Measurements from ENCODE around the gene ACRV1.
"Not testable (repeated sequence)": the region's sequence is repeated elsewhere in the genome, so short reads cannot be mapped to it uniquely, and the experiment has no call there.

The ACRV1 gene, protein sequence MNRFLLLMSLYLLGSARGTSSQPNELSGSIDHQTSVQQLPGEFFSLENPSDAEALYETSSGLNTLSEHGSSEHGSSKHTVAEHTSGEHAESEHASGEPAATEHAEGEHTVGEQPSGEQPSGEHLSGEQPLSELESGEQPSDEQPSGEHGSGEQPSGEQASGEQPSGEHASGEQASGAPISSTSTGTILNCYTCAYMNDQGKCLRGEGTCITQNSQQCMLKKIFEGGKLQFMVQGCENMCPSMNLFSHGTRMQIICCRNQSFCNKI

DNA sequence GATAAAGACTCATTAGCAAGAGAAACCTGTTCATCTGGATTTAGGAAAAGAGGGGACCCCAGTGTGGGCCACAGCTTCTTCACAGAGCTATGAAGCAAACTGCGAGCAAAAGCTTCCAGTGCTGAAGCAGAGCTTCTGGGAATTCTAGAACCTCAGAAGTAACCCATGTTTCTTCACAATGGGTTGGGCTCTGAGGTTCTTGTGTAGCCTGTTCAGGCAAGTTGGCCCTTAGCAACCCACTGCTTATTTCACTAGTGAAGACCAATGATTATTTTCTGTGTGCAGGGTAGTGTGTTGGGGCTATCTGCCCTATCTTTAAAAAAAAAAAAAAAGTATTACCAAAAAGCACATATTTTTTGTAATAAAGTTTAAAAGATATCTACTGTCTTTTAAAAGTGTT lies at the start of gene ACRV1:
Gene ACRV1, minus strand, starts transcription at position 101 of the 400 bp plus-strand sequence. Its CDS starts 67 bp downstream, at position 34.
- DNase-seq (ENCODE audit: low spot score) = no peak

DNA sequence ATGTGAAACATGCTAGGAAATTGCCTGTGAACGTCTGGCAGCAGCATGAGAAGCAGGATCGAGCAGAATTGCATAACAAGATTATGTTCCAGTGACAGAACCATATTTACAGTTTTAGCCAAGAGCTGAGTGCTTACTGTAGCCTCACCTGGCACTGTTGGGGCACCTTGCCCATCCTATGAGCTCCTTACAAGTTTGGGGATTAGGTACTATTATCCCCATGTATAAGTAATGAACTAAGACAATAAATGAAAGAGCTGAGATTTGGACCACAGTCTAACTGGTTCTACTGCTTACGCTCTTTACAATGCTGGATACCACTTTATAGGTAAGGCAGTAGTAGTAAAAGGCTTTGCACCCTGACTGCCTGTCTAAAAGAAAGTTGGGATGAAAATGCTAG lies 48.3 kb upstream of the ACRV1 start:
- DNase-seq (ENCODE audit: low spot score) = no peak

- peak; percentile 2 for DNase-seq (ENCODE audit: low spot score)
Measured at GRCh38 chr11:125724125-125724524, 43.5 kb upstream of the ACRV1 start.

DNA sequence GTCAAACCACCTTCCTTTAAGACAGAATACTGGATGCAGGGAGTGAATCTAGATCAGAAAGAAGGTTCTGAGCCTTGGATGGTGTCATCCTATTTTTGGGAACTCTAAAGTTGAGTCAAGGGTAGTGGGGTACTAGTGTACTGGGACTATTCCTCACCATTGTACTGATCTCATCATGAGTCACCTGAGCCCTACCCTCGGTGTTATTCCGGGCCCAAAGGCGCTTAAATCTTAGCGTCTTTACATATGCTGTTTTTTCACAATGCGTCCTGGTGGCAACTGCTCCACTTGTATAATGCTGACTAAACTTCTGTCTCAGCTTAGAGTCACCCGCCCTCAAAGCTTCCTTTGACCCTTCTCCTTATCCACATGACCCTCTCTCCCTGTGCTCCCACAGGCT lies 40.1 kb upstream of the ACRV1 start:
- no peak for DNase-seq (ENCODE audit: low spot score)

- DNase-seq (ENCODE audit: low spot score) = not testable (repeated sequence)
Measured at GRCh38 chr11:125704686-125705085, 24.0 kb upstream of the ACRV1 start.

DNA sequence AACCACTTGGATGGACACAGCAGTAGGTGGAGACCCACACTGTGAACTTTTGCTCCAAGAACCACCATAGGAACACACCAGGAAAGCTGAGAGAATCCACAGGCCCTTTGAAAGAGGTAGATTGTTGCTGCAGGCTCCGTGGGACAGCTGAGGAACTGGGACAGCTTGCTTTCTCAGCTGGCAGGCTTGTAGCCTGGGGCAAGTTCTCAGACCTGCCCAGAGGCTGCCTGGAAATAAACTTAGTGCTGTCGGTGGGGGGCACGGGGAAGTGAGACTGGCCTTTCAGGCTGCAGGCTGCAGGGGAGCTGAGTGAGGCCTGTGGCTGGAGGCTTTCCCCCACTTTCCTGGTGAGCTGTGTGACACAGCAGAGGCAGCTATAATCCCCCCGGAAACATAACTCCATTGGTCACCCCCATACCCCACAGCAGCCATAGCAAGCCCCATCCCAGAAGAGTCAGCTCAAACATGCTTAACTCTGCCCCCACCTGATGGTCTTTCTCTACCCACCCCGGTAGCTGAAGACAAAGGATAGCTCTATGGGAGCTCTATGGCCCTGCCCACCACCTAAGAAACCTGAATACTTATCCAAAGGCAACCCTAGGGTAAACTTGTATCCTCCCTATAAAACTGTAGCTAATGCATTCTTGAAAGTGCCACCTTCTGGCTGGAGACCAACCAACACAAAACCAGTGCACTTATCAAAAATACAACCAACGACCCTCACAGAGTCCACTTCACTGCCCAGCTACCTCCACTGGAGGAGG lies 21.4 kb upstream of the ACRV1 start:
- DNase-seq (ENCODE audit: low spot score) = no peak

- DNase-seq (ENCODE audit: low spot score) = no peak
Measured at GRCh38 chr11:125701018-125701610, 20.5 kb upstream of the ACRV1 start.

- no peak for DNase-seq (ENCODE audit: low spot score)
Measured at GRCh38 chr11:125694951-125695350, 14.3 kb upstream of the ACRV1 start.

- no peak for DNase-seq (ENCODE audit: low spot score)
Measured at GRCh38 chr11:125692887-125693286, 12.2 kb upstream of the ACRV1 start.

GRCh38 chr11:125690006-125690405 lies 9.4 kb upstream of the ACRV1 start:
- DNase-seq (ENCODE audit: low spot score) = no peak

GRCh38 chr11:125689274-125689859 lies 8.7 kb upstream of the ACRV1 start:
- DNase-seq (ENCODE audit: low spot score) = no peak

DNA sequence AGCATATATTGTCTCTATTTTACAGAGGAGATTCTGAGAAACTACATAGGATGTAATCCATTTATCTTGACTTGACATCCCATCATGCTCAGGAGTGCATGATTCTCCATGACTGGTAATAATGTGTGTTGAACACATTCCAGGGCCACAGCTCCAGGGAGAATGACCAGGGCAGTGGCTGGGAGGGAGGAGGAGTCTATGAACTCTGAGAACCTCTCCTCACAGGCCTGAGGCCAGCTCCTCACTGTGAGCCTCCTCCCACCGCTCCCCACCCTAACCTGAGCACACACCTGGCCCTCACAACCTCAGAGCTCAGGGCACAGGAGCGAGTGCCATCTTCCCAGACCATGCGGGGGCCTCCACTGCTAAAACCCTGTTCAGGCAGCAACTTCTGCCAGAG lies 8.0 kb upstream of the ACRV1 start:
- no peak for DNase-seq (ENCODE audit: low spot score)

DNA sequence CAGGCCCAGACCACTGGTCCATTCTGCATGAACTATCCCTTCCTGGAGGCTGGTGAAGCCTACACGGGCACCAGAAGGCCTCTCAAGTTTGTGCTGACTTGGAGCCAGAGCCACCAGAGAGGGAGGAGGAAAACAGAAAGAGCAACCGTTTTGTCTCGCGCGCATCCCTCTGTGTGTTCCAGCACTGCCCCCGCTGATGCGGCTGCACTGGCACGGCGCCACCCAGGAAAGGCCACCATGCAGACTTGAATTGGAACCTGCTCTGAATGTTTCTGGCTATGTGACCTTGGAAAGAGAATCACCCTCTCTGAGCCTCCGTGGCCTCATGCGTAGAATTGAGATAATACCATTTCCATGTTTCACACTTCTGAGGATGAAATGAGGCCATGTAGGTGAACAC lies 7.4 kb upstream of the ACRV1 start:
- no peak for DNase-seq (ENCODE audit: low spot score)

GRCh38 chr11:125685228-125685627 lies 4.6 kb upstream of the ACRV1 start:
- no peak for DNase-seq (ENCODE audit: low spot score)

DNA sequence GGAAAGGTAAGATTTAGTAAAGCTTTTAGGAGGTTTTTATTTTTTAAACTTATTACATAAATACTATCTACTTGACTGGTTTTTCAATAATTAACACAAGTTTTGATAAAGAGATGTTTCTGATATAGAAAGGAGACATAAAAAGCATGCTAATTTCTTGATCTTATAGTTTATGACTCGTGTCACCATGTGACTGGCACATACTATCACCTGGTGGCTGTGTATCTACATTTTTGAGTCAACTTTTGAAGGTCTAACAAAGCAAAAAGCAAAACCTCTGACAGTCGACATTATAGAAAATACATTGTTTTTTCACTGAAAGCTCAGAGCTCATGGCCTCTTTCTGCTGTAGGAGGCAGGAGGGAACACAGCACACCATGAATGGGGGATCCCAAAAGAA lies 810 bp downstream of the ACRV1 start:
- DNase-seq (ENCODE audit: low spot score) = no peak

DNA sequence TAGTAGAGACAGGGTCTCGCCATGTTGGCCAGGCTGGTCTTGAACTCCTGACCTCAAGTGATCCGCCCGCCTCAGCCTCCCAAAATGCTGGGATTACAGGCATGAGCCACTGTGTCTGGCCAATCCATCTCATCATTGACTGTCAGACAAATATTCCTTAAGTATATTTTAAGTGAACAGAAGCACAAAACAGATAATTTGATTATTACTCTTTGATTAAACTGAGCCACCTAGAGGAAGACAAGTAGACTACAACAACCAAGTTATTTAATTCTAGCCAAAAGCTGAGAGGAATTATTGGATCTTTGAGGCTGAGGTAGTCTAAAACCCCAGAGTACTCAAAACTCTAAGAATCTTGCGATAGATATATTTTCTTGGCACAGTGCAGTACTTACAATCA lies 1.2 kb downstream of the ACRV1 start:
- DNase-seq (ENCODE audit: low spot score) = peak; percentile 3

- no peak for DNase-seq (ENCODE audit: low spot score)
Measured at GRCh38 chr11:125675196-125675595, 5.5 kb downstream of the ACRV1 start.

GRCh38 chr11:125674210-125674609 lies 6.4 kb downstream of the ACRV1 start:
- no peak for DNase-seq (ENCODE audit: low spot score)

DNA sequence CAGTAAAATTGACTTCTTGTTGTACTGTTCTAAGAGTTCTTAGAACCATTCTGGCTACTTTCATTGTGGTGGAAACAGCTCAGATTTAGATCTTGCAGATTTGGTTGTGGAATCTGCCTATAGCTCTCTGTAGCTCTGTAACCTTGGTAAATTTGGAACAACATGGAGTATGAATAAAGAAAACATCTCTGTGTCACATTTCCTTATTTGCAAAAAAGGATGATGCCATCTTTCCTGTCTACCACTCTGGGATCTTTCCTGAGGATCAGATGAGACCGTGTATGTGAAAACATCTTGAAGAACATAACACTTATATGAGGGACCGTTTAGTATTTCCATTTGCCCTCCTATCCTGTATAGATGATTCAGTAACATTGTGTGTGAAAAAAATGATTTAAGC lies 9.1 kb downstream of the ACRV1 start:
- no peak for DNase-seq (ENCODE audit: low spot score)

GRCh38 chr11:125670172-125670571 lies 10.5 kb downstream of the ACRV1 start:
- no peak for DNase-seq (ENCODE audit: low spot score)

DNA sequence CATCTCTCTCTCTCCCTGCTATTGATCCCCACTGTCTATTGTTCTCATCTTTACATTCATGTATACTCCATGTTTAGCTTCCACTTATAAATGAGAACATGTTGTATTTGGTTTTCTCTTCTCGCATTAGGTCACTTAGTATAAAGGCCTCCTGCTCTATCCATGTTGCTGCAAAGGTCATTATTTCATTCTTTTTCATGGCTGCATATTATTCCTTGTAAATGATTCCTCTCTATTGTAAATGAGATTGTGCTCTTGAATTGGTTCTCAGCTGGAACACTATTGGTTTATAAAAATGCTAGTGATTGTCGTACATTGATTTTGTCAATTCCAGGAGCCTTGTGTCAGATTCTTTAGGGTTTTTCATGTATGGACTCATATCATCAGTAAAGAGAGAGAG lies 13.5 kb downstream of the ACRV1 start:
- no peak for DNase-seq (ENCODE audit: low spot score)

GRCh38 chr11:125663910-125664309 lies 16.7 kb downstream of the ACRV1 start:
- DNase-seq (ENCODE audit: low spot score) = no peak

DNA sequence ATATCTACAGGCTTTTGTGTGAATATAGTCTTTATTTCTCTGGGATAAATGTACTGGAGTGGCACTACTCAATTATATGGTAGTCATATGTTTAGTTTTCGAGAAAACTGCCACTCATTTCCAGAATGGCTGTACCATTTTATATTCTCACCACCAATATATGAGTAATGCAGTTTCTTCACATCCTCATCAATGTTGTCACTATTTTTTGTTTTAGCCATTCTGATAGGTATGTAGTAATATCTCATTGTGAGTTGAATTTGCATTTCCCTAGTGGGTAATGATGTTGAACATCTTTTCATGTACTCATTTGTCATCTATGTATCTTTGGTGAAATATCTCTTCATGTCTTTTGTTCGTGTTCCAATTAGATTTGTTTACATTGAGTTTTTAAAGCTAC lies 18.0 kb downstream of the ACRV1 start:
- no peak for DNase-seq (ENCODE audit: low spot score)
